CD4-positive, alpha-beta T cell treated with Interleukin-6 at 100 ng/mL for 8 hours (primary cell): ENCODE data around the gene TRMT44.
"Not testable (repeated sequence)": the region's sequence is repeated elsewhere in the genome, so short reads cannot be mapped to it uniquely, and the experiment has no call there.

Source experiments
- DNase-seq: peaks from one replicate; pipeline ENCODE4 v3.0.0-alpha.2; 2020; ENCODE audit warnings: mixed read lengths, low spot score

TRMT44 gene

GRCh38 chr4:8440492-8441311, at the start of gene TRMT44, which contains the start of gene ACOX3:
TSS of gene TRMT44 (plus strand) at chr4:8440777. CDS start at chr4:8440823, 46 bp downstream.
TSS of gene ACOX3 (minus strand) at chr4:8440723. CDS start at chr4:8416521, 24,202 bp downstream.
- DNase-seq: peak; percentile 90

GRCh38 chr4:8391071-8391470, 49.5 kb upstream of the TRMT44 start:
- DNase-seq: no peak

GRCh38 chr4:8391972-8392371, 48.6 kb upstream of the TRMT44 start:
- DNase-seq: no peak

GRCh38 chr4:8392591-8393190, 47.9 kb upstream of the TRMT44 start:
- no peak for DNase-seq

GRCh38 chr4:8393593-8394038, 47.0 kb upstream of the TRMT44 start:
- no peak for DNase-seq

- no peak for DNase-seq
Measured at GRCh38 chr4:8394061-8394519, 46.5 kb upstream of the TRMT44 start.

- no peak for DNase-seq
Measured at GRCh38 chr4:8394806-8395205, 45.8 kb upstream of the TRMT44 start.

- no peak for DNase-seq
Measured at GRCh38 chr4:8395504-8396296, 44.9 kb upstream of the TRMT44 start.

- DNase-seq: no peak
Measured at GRCh38 chr4:8396762-8397406, 43.7 kb upstream of the TRMT44 start.

GRCh38 chr4:8398347-8398746, 42.2 kb upstream of the TRMT44 start:
- no peak for DNase-seq

GRCh38 chr4:8399298-8399697, 41.3 kb upstream of the TRMT44 start:
- no peak for DNase-seq

GRCh38 chr4:8400632-8401325, 39.8 kb upstream of the TRMT44 start:
- DNase-seq: no peak

GRCh38 chr4:8401665-8402064, 38.9 kb upstream of the TRMT44 start:
- DNase-seq: no peak

- no peak for DNase-seq
Measured at GRCh38 chr4:8402181-8402597, 38.4 kb upstream of the TRMT44 start.

- no peak for DNase-seq
Measured at GRCh38 chr4:8402640-8403039, 37.9 kb upstream of the TRMT44 start.

GRCh38 chr4:8403173-8403753, 37.3 kb upstream of the TRMT44 start:
- peak; percentile 29 for DNase-seq

GRCh38 chr4:8403976-8404375, 36.6 kb upstream of the TRMT44 start:
- DNase-seq: no peak

- DNase-seq: no peak
Measured at GRCh38 chr4:8404791-8405515, 35.6 kb upstream of the TRMT44 start.

- DNase-seq: no peak
Measured at GRCh38 chr4:8405516-8405875, 35.1 kb upstream of the TRMT44 start.

- DNase-seq: not testable (repeated sequence)
Measured at GRCh38 chr4:8406887-8407286, 33.7 kb upstream of the TRMT44 start.
